ENCODE results near the gene DHDDS. TPM values are rescaled to one million over a fixed set of nuclear protein-coding genes. Genes with fewer than 3 reads are reported as not detected.

DHDDS gene
- total RNA-seq, 4 donors from 2014 or later = 7.1 to 42.6 (median 26.6) TPM

DNA sequence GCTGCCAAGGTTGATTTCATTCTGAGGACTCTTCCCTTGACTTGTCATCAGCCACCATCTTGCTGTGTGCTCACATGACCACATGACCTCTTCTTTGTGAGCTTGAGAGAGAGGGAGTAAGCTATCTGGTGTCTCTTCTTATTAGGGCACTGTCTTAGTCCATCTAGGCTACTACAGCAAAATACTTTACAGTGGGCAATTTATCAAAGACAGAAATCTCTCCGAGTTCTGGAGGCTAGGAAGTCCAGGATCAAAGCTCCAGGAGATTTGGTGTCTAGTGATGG is 85.6 kb downstream of the DHDDS start:
- no peaks in the 10 kb centered on the region for H3K9me3 ChIP-seq
- H3K27me3 ChIP-seq = no peaks in the 10 kb centered on the region
- H3K4me1 ChIP-seq = no peaks in the 10 kb centered on the region
- intact Hi-C loops (cut with DNase I; ENCODE audit: low total_unique reads) = no loop called here
- no peaks in the 10 kb centered on the region for H3K36me3 ChIP-seq
- H3K4me3 ChIP-seq = no peak overlapping the region
- no peak for TF ChIP-seq POLR2A (IDR thresholded peaks at IDR 0.05)
- TF ChIP-seq, protein P1, sequence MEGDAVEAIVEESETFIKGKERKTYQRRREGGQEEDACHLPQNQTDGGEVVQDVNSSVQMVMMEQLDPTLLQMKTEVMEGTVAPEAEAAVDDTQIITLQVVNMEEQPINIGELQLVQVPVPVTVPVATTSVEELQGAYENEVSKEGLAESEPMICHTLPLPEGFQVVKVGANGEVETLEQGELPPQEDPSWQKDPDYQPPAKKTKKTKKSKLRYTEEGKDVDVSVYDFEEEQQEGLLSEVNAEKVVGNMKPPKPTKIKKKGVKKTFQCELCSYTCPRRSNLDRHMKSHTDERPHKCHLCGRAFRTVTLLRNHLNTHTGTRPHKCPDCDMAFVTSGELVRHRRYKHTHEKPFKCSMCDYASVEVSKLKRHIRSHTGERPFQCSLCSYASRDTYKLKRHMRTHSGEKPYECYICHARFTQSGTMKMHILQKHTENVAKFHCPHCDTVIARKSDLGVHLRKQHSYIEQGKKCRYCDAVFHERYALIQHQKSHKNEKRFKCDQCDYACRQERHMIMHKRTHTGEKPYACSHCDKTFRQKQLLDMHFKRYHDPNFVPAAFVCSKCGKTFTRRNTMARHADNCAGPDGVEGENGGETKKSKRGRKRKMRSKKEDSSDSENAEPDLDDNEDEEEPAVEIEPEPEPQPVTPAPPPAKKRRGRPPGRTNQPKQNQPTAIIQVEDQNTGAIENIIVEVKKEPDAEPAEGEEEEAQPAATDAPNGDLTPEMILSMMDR (IDR thresholded peaks at IDR 0.05) = no peak
- no peak overlapping the region for H3K27ac ChIP-seq
- no peak for DNase-seq

DNA sequence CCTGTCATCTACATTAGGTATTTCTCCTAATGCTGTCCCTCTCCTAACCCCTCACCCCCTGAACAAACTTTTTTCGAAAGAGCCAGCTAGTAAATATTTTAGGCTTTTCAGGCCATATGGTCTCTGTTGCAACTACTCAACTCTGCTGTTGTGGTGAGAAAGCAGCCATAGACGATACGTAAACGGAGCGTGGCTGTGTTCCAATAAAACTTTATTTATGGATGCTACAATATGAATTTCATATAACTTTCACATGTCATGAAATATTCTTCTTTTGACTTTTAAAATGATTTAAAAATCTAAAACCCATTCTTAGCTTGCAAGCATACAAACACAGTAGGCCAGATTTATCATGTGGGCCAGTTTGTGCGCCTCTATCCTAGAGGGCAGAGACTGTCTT is 86.2 kb downstream of the DHDDS start:
- no peak overlapping the region for H3K27ac ChIP-seq
- no peaks in the 10 kb centered on the region for H3K4me1 ChIP-seq
- H3K36me3 ChIP-seq = no peaks in the 10 kb centered on the region
- DNase-seq = no peak
- intact Hi-C loops (cut with DNase I; ENCODE audit: low total_unique reads) = no loop called here
- H3K4me3 ChIP-seq = no peak overlapping the region
- TF ChIP-seq POLR2A (IDR thresholded peaks at IDR 0.05) = no peak
- TF ChIP-seq, protein P1 (IDR thresholded peaks at IDR 0.05) = no peak
- H3K27me3 ChIP-seq = no peaks in the 10 kb centered on the region
- H3K9me3 ChIP-seq = no peaks in the 10 kb centered on the region

DNA sequence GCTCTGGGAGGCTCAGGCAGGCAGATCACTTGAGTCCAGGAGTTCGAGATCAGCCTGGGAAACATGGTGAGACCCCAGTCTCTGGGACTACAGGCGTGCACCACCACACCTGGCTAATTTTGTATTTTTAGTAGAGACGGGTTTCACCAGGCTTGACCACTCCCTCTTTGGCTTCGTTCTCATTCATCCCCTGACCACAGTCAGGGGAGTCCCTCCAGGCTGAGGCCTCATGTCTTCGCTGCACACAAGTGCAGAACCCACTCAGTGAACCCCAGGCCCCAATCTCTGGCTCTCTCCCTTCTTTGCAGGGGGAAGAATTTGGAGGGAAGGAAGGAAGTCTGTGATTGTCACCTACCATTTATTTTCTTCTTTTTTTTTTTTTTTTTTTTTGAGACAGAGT is 88.2 kb downstream of the DHDDS start:
- Histone ChIP-seq H3K4me3 (no peak overlapping the region), H3K27me3 (peaks cover 0 to 4% of the 10 kb centered on the region in 2 donors), H3K27ac (no peak overlapping the region), H3K4me1 (no peaks in the 10 kb centered on the region), H3K36me3 (no peaks in the 10 kb centered on the region), H3K9me3 (no peaks in the 10 kb centered on the region)
- intact Hi-C loops (cut with DNase I; ENCODE audit: low total_unique reads) = no loop called here
- TF ChIP-seq, protein P1 (IDR thresholded peaks at IDR 0.05) = no peak
- TF ChIP-seq POLR2A (IDR thresholded peaks at IDR 0.05) = no peak
- no peak for DNase-seq

Other genes with a start within 250 kb of the DHDDS start
- gene CATSPER4, start 241.7 kb upstream of the DHDDS start, total RNA-seq = not detected
- gene CEP85, start 198.1 kb upstream of the DHDDS start, total RNA-seq = 10 to 100 TPM in 1 of 4 donors, 1 to 10 TPM in 3; 1.8 to 14.0 (median 5.3) TPM
- 10 to 100 TPM in 3 of 4 donors, 1 to 10 TPM in 1; 5.0 to 86.6 (median 52.3) TPM for gene SH3BGRL3, start 152.2 kb upstream of the DHDDS start, total RNA-seq
- 10 to 100 TPM in 3 of 4 donors, 1 to 10 TPM in 1; 7.4 to 36.5 (median 13.4) TPM for gene UBXN11, start 125.7 kb upstream of the DHDDS start, total RNA-seq
- gene CD52, start 114.4 kb upstream of the DHDDS start, total RNA-seq = 1 to 10 TPM in 1 of 4 donors, not detected in 3; 7.8 TPM
- 1 to 10 TPM in 1 of 4 donors, not detected in 3; 3.0 TPM for gene CRYBG2, start 78.2 kb upstream of the DHDDS start, total RNA-seq
- gene ZNF683, start 59.6 kb upstream of the DHDDS start, total RNA-seq = not detected
- gene LIN28A, start 21.5 kb upstream of the DHDDS start, total RNA-seq = under 1 TPM in 1 of 4 donors, not detected in 3; 0.14 TPM
- gene HMGN2, start 40.1 kb downstream of the DHDDS start, total RNA-seq = 100 to 1,000 TPM in 3 of 4 donors, 10 to 100 TPM in 1; 46.1 to 489 (median 201) TPM
- 10 to 100 TPM; 10.8 to 51.8 (median 14.6) TPM for gene RPS6KA1, start 97.4 kb downstream of the DHDDS start, total RNA-seq

All from uterus (tissue), 4 donors.